HG03457 (cell line): ENCODE measurements around the gene PRKAR1B.
"Not testable (repeated sequence)": the region's sequence is repeated elsewhere in the genome, so short reads cannot be mapped to it uniquely, and the experiment has no call there.

Experiments
- ATAC-seq: cut with Tn5 transposase; IDR thresholded peaks from one replicate; pipeline ENCODE4 v1.9.1; 2021; ENCODE audit warnings: moderate number of reproducible peaks; ENCODE audit not compliant: unreplicated experiment

The PRKAR1B gene

GRCh38 chr7:757741-758163 is 30.7 kb upstream of the PRKAR1B start:
- ATAC-seq = no peak

GRCh38 chr7:756928-757560 is 30.0 kb upstream of the PRKAR1B start:
- ATAC-seq = no peak

GRCh38 chr7:756231-756927 is 29.3 kb upstream of the PRKAR1B start:
- no peak for ATAC-seq

GRCh38 chr7:755413-755805 is 28.3 kb upstream of the PRKAR1B start:
- ATAC-seq = no peak

GRCh38 chr7:754531-755412 is 27.7 kb upstream of the PRKAR1B start:
- no peak for ATAC-seq

- no peak for ATAC-seq
Observed at GRCh38 chr7:753190-753589, 26.1 kb upstream of the PRKAR1B start.

- not testable (repeated sequence) for ATAC-seq
Observed at GRCh38 chr7:752256-752655, 25.2 kb upstream of the PRKAR1B start.

GRCh38 chr7:751826-752225 is 24.7 kb upstream of the PRKAR1B start:
- ATAC-seq = no peak

- ATAC-seq = no peak
Observed at GRCh38 chr7:750111-750905, 23.2 kb upstream of the PRKAR1B start.

- no peak for ATAC-seq
Observed at GRCh38 chr7:749140-749551, 22.1 kb upstream of the PRKAR1B start.

- ATAC-seq = no peak
Observed at GRCh38 chr7:748446-748845, 21.4 kb upstream of the PRKAR1B start.

- ATAC-seq = no peak
Observed at GRCh38 chr7:747186-747585, 20.1 kb upstream of the PRKAR1B start.

GRCh38 chr7:746155-747061 is 19.3 kb upstream of the PRKAR1B start:
- ATAC-seq = no peak

- no peak for ATAC-seq
Observed at GRCh38 chr7:745431-746154, 18.5 kb upstream of the PRKAR1B start.

GRCh38 chr7:744854-745430 is 17.9 kb upstream of the PRKAR1B start:
- no peak for ATAC-seq

GRCh38 chr7:744128-744520 is 17.0 kb upstream of the PRKAR1B start:
- ATAC-seq = not testable (repeated sequence)

GRCh38 chr7:743341-744127 is 16.5 kb upstream of the PRKAR1B start:
- ATAC-seq = not testable (repeated sequence)

- ATAC-seq = no peak
Observed at GRCh38 chr7:742791-743190, 15.7 kb upstream of the PRKAR1B start.
